Left renal cortex interstitium (tissue), 4 donors: ENCODE measurements around the gene FMN2. TPM values are rescaled to one million over a fixed set of nuclear protein-coding genes. Genes with fewer than 3 reads are reported as not detected.
"Not testable (repeated sequence)": the region's sequence is repeated elsewhere in the genome, so short reads cannot be mapped to it uniquely, and the experiment has no call there.

Source experiments
- DNase-seq, 4 donors: peaks; one replicate each; pipeline ENCODE4 v3.0.0-alpha.2; 2013; ENCODE audit warnings: low read depth in 4 of 4, low spot score in 2 of 4, missing footprints in 1 of 4
- polyA plus RNA-seq, 4 donors: library from polyadenylated mRNA; unstranded; fragments of 120-200 nt; gene quantifications; one replicate each; pipeline ENCODE4 v1.2.1, GENCODE V29; 2013; ENCODE audit not compliant: insufficient read length in 4 of 4

The FMN2 gene
- polyA plus RNA-seq, 4 donors = 3.8 to 8.8 (median 6.1) TPM

- no peak for DNase-seq
These were observed 151.0 kb downstream of the FMN2 start for GRCh38 chr1:240242601-240243144.

DNA sequence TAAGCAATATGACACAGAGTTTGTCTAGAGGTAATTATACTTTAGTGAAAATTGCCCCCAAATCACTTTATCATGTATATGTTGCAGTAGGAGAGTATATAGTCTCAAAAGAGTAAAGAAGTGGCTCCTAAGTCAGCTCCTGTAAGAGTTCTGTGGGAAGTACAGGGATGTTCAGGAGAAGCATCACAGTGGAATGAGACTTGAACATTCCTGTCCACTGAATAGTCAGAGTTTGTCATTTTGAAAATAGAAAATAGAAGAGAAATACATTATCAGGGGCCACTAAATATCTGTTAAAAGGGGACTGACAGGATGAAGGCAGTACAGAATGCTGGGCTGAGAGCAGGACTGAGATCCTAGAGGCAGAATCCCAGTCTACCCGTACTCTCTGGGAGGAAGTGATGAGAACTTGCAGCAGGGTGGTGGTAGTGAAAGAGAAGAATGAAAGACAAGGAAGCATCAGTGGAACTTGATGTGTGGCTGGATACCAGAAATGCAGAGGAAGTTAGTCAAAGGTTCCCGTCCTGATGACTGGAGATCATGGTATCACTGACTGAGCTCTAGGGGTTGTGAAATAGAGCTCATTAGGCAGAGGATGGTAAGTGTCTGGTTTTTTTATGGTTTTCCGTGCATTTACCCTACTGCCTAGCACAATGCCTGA lies 153.4 kb downstream of the FMN2 start:
- DNase-seq = no peak

DNA sequence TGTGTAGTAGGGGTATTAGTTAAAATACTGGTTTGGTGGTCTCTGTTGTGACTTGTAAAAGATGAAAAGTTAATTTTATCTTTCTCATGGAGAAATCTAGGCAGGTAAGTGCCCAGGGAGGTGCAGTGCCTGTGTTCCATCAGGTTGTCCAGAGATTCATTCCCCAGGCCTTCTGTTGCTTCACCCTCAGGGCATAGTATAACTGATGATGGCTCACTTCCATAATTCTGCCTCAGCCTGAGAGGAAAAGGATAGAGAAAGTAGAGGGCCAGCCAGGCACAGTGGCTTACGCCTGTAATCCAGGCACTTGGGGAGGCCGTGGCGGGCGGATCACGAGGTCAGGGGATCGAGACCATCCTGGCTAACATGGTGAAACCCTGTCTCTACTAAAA lies 153.9 kb downstream of the FMN2 start:
- DNase-seq = no peak

DNA sequence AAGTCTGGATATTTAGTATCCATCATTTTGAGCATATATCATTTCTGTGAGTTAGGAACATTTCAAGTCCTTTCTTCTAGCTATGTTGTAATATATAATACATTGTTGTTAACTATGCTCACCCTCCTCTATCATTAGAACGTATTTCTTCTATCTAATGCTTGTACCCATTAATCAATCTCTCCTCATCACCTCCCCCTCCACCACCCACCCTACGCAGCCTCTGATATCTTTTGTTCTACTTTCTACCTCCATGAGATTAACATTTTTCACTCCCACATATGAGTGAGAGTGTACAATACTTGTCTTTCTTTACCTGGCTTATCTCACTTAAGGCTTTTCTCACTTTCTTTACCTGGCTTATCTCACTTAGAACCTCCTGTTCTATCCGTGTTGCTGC lies 156.2 kb downstream of the FMN2 start:
- DNase-seq = no peak

GRCh38 chr1:240254006-240254405 lies 162.3 kb downstream of the FMN2 start:
- DNase-seq = no peak

DNA sequence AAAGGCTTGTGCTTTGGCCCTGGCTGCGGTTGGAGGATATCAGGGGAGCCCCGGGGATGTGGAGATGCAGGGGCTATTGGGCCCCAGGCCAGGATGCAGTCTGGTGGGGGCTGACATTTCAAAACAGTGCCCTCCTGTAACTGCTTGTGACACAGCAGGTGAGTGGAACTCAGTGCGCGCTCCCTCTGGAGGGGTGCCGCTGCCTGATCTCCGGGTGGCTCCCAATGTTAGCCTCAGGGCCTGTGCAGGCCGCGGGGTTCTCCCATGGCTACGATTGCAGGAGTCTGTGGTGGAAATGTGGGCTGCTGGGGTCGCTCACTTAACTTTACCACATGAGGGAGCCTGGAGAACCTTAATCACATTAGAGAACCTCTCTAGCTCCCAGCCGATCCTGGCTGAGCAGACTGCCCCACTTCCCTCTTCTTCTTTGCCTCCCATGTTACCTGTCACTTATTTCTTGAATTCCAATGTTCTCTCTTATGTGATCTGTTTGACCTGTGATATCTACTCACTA lies 163.2 kb downstream of the FMN2 start:
- DNase-seq = no peak

DNA sequence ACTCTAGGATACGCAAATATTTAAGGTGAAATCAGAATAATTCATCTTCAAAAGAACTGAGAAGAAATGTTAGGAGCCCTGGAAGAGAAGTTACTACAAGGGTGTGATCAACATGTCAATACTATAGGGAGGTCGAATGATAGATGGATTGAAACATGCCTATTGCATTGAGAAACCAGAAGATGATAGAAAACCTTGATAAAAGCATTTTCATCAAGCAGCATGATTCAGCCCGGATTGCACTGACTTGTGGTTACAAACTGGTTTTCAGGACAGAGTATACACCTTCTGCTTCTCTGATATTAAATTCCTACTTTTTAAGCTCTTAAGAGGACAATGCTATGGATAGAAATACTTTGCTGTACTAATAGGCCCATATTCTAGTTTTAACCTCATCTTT lies 164.2 kb downstream of the FMN2 start:
- DNase-seq = no peak

DNA sequence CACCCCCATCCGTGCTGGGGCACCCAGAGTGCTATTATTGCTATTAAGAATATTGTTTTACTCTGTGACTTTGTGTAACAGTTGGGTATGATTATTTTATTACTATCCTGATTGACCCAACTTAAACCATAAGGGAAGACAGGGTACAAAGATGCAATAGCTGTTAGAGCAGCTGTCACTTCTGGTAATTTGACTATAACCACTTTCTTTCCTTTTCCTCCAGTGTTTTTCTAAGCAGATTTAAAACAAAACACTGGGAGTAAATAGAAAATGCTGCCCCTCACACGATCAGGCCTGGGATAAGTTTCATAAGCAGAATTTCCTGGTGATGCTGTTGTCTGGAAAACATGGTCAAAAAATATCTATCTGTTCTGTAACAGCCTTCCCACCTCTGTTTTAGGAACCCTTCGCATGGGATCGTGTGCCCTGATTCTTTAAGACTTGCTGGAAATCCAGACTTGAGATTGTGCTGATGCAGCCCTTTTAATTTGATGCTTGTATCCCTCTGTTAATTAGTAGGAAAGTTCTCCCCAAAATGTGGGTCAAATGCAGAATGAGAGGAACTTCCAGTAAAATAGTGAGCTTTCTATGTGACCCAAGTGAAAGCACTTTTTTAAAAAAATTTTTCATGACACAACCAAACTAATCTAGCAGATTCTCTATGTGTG lies 165.3 kb downstream of the FMN2 start:
- no peak for DNase-seq

GRCh38 chr1:240258910-240259309 lies 167.2 kb downstream of the FMN2 start:
- DNase-seq = no peak

DNA sequence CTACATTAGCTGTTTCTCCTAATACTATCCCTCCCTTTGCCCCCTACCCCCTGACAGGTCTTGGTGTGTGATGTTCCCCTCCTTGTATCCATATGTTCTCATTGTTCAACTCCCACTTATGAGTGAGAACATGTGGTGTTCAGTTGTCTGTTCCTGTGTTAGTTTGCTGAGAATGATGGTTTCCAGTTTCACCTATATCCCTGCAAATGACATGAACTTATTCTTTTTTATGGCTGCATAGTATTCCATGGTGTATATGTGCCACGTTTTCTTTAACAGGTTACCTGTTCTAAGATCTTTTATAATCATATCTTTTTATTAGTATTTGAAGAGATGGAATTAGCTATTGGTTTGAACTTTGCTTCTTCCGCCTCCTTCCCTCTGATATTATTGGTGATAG lies 172.8 kb downstream of the FMN2 start:
- DNase-seq = not testable (repeated sequence)

DNA sequence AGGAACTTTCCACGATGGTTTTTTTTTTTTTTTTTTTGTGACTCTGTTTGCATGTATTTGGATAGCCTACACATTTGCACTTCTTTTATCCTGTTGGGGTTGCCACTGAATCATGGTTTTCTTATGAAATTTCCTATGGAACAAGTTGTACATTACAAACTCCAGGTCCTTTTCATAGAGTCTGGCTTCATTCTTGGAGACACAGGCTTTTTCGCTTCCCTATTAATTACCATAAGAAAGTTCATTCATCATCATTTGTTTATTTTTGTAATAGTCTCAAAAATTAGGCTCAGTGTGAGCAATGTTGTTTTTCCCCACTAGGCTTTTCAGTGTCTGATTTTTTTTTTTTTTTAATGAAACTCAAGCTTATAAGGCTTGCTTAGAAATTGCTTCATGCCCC lies 179.4 kb downstream of the FMN2 start:
- no peak for DNase-seq

DNA sequence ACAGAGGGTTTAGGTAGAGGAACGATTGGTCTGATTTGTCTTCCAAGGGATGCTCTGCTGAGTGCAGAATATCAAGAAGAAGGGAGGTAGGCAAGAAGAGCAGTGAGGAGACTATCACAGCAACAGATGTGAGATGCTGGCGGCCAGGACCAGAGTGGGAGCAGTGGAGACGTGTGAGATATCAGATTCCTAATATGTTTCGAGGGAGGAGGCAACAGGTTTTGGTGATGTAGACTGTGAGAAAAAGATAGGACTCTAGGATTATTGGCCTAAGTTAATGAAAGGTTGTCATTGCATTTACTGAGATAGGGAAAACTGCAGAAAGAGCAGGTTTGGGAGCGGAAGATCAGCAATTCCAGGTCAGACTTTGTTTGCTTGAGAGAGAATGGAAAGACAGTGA lies 182.9 kb downstream of the FMN2 start:
- DNase-seq = no peak

- not testable (repeated sequence) for DNase-seq
These were observed 183.5 kb downstream of the FMN2 start for GRCh38 chr1:240275219-240275618.

GRCh38 chr1:240278082-240278481 lies 186.4 kb downstream of the FMN2 start:
- no peak for DNase-seq

DNA sequence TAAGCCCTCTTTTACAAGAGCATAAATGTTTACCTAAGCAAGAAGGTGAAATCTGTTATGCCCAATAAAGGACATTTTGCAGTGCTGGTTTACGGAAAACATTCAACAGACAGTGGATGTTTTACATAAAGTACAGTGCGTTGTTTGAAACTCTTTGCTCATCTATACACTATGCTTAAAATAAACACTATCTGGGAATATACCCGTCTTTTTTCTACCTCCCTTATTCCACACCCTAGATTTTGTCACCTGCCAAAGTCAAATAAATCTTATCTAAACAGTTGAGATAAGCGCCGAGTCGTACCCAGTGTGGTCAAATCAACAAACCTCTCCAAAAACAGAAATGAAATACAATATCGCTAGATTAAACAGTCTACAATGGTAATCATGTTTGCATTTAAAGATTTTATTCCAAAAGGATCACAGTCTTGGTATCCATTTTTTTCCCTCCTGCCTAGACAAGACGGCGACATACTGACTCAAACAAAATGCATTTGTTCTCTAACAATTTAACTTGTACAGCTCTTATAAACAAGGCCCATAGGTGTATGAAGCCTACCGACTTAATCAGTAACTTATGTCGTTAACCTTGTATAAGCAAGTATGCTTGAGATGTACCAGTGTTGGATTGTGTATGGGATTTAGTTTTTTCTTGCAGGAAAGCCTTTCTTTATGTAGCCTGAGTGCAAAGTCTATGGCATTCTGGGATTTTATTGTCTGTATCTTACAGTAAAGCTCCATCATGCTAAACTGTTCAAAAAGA lies 189.1 kb downstream of the FMN2 start:
- no peak for DNase-seq

- DNase-seq = no peak
These were observed 190.6 kb downstream of the FMN2 start for GRCh38 chr1:240282061-240282830.

GRCh38 chr1:240284656-240285414 lies 193.2 kb downstream of the FMN2 start:
- DNase-seq = no peak

DNA sequence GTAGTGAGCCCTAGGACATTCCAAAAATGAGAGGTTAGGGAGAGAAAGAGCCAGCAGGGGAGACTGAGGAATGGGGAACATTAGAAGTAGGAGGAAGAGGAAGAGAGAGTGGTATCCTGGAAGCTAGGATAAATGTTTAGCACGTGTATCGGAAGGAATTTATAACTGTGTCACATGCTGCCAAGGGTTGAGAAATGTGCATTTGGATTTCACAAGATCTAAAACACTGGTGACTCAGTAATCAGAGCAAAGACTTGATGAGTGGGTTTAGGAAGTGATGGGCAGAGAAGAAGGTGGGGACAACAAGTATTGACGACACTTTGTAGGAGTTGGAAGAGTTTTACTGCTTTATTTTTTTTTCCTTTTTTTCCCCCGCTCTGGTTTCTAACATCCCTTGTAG lies 193.9 kb downstream of the FMN2 start:
- DNase-seq = no peak

- DNase-seq = no peak
These were observed 196.0 kb downstream of the FMN2 start for GRCh38 chr1:240287722-240288121.

DNA sequence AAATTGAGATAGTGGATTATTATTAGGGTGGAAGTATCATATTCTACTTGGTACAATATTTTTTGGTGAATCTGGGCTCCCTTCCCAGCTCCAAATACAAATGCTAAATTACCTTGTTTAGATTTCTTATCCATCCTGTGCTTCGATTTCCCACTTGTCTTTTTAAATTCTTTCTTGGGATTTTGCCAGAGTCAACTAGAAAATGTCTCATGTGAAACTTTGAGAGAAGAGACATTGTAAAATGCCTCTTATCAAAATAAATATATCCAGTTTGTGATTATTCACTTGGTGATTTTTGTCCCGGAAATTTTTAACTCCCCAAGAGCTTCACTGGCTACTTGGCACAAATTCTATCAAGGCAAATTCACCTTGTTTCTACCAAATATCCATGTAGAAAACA lies 202.0 kb downstream of the FMN2 start:
- DNase-seq = no peak
